K562 (cell line): Measurements from ENCODE around the gene NFKBIB. TPM values are rescaled to one million over a fixed set of nuclear protein-coding genes. Genes with fewer than 3 reads are reported as not detected.

Experiments used
- LARP7 ChIP-seq: fragments of 450-650 bp; IDR thresholded peaks from 2 replicates; pipeline ENCODE4 v1.6.1; 2016
- MYC ChIP-seq, 2 experiments: fragments of 250-450 bp in 1 of 2; sonication (Bioruptor Pico) in 1 of 2; IDR thresholded peaks; 2 replicates each; pipeline versions ENCODE4 v1.5.1 to v1.6.1; 2012 to 2021; ENCODE audit warnings: low read depth in 2 of 2, borderline replicate concordance in 1 of 2, improper control_type of control experiment in 1 of 2, low read length in 1 of 2, mild to moderate bottlenecking in 1 of 2, moderate library complexity in 1 of 2
- NFIX ChIP-seq: fragments of 250-450 bp; sonication (Bioruptor Pico); IDR thresholded peaks from 2 replicates; pipeline ENCODE4 v1.4.0; 2020; ENCODE audit warnings: low read depth, mild to moderate bottlenecking, moderate library complexity
- NR2C1 ChIP-seq, 2 experiments: fragments of 450-650 bp; IDR thresholded peaks; 2 replicates each; pipeline ENCODE4 v1.6.1; 2017; ENCODE audit warnings: mild to moderate bottlenecking in 2 of 2, antibody characterized with exemption in 1 of 2, inconsistent platforms in 1 of 2, missing compliant biosample characterization in 1 of 2, missing genetic modification characterization in 1 of 2
- SMARCB1 ChIP-seq: IDR thresholded peaks from 2 replicates; pipeline ENCODE4 v1.6.1; 2011; ENCODE audit warnings: improper control_type of control experiment, low read depth; ENCODE audit not compliant: insufficient read length
- ZNF175 ChIP-seq: fragments of 200-800 bp; sonication (Bioruptor generic); IDR thresholded peaks from 2 replicates; pipeline ENCODE4 v1.6.1; 2016; ENCODE audit warnings: low read depth, mild to moderate bottlenecking, missing genetic modification characterization, missing compliant biosample characterization
- ZNF263 ChIP-seq: sonication (generic); formaldehyde crosslinking; IDR thresholded peaks from 2 replicates; pipeline ENCODE4 v1.8.0; 2022; ENCODE audit warnings: mild to moderate bottlenecking, missing genetic modification reagents, borderline replicate concordance
- polyA plus RNA-seq, 8 experiments: library from polyadenylated mRNA; depleted of rRNA in 4 of 8; stranded (reverse) in 5 of 8; unstranded in 3 of 8; fragments of >200 nt; fragmentation: Nextera tagmentation in 2 of 8; fragmentation: Illumina TruSeq in 1 of 8; extraction: Ambion mirVana in 2 of 8; extraction: Trizol in 1 of 8; gene quantifications; 2 replicates each; pipeline versions ENCODE4 v1.2.1 to v1.2.3, GENCODE V29; 2011 to 2014; ENCODE audit warnings: inconsistent platforms in 1 of 8, missing spikeins in 1 of 8
- total RNA-seq, 7 experiments: library from RNA; depleted of rRNA in 6 of 7; stranded (reverse); fragments of >200 nt in 6 of 7; fragmentation: Illumina TruSeq in 2 of 7; extraction: Trizol in 2 of 7; gene quantifications; 2 replicates each; pipeline versions ENCODE4 v1.2.1 to v1.2.3, GENCODE V29; 2011 to 2021; ENCODE audit warnings: low replicate concordance in 1 of 7
- TF ChIP-seq, protein P1 (sequence below): fragments of 250-450 bp; sonication (Bioruptor Pico); IDR thresholded peaks from 2 replicates; pipeline ENCODE4 v1.4.0; 2020; ENCODE audit warnings: borderline replicate concordance
- TF ChIP-seq, protein P2 (sequence below): fragments of 250-450 bp; sonication (Bioruptor Pico); IDR thresholded peaks from 2 replicates; pipeline ENCODE4 v1.5.1; 2021; ENCODE audit warnings: mild to moderate bottlenecking
- TF ChIP-seq, protein P3 (sequence below): sonication (generic); formaldehyde crosslinking; IDR thresholded peaks from 2 replicates; pipeline ENCODE4 v1.8.1; 2023; ENCODE audit warnings: mild to moderate bottlenecking, missing genetic modification reagents
- TF ChIP-seq, protein P4 (sequence below): sonication (generic); formaldehyde crosslinking; IDR thresholded peaks from 2 replicates; pipeline ENCODE4 v1.8.0; 2022; ENCODE audit warnings: missing genetic modification reagents, mild to moderate bottlenecking, borderline replicate concordance
- TF ChIP-seq, protein P5 (sequence below): fragments of 250-450 bp; sonication (Bioruptor Pico); IDR thresholded peaks from 2 replicates; pipeline ENCODE4 v1.8.0; 2021; ENCODE audit warnings: moderate library complexity, mild to moderate bottlenecking, inconsistent platforms
- TF ChIP-seq, protein P6 (sequence below): fragments of 200-800 bp; sonication (Bioruptor generic); IDR thresholded peaks from 2 replicates; pipeline ENCODE4 v1.6.1; 2017; ENCODE audit warnings: missing genetic modification characterization, missing compliant biosample characterization

The NFKBIB gene
- total and polyA plus RNA-seq, 9 of the 15 experiments (the other 6 are each of a cell fraction or from before 2014, with no cell fraction given): 1.5 to 44.9 (median 10.4) TPM

DNA sequence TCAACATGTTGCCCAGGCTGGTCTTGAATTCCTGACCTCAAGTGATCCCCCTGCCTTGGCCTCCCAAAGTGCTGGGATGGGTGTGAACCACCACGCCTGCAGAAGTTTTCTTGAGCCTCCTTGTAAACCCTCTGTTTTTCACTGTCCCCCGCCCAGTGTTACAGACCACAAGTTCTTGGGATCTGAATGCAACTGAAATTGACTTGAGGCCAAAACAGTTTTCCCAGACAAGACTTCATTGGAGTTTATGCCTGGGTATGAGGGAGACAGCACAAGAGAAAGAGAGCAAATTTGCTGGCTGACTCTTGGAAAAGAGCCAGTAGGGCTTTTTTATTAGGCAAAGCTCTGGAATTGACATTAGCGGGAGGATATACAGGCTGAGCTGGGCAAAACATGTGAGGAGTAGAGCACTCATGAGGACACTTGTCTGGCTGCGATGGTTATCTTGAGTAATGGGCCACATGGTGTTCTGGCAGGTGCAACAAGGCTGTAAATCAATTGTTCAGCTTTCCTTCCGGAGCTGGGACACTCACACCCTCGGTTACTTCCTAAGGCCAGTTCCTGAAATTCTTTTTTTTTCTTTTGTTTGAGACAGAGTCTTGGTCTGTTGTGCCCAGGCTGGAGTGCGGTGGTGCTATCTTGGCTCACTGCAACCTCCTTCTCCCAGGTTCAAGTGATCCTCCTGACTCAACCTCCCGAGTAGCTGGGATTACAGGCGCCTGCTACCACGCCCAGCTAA is 37.3 kb upstream of the NFKBIB start (continued):
- TF ChIP-seq, protein P1, sequence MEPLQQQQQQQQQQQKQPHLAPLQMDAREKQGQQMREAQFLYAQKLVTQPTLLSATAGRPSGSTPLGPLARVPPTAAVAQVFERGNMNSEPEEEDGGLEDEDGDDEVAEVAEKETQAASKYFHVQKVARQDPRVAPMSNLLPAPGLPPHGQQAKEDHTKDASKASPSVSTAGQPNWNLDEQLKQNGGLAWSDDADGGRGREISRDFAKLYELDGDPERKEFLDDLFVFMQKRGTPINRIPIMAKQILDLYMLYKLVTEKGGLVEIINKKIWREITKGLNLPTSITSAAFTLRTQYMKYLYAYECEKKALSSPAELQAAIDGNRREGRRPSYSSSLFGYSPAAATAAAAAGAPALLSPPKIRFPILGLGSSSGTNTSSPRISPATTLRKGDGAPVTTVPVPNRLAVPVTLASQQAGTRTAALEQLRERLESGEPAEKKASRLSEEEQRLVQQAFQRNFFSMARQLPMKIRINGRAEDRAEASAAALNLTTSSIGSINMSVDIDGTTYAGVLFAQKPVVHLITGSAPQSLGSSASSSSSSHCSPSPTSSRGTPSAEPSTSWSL: no peak
- TF ChIP-seq NR2C1 (IDR thresholded peaks at IDR 0.05) (no peak), NR2C1 (tag; IDR thresholded peaks at IDR 0.05) (0 out of 2 replicates have a peak, but pooled peaks have one; percentile 46), SMARCB1 (no peak), LARP7 (no peak), ZNF263 (CRISPR knock-in tag) (peak; percentile 42; the same call in 1 of the 2 replicates), NFIX (CRISPR knock-in tag) (no peak), ZNF175 (CRISPR knock-in tag) (peak; percentile 71; the same call in 1 of the 2 replicates), MYC (IDR thresholded peaks at IDR 0.05; ENCODE audit: low read depth, low read length) (peak; percentile 99), MYC (CRISPR knock-in tag; IDR thresholded peaks at IDR 0.05; ENCODE audit: borderline replicate concordance, low read depth) (no peak)
- TF ChIP-seq, protein P2, sequence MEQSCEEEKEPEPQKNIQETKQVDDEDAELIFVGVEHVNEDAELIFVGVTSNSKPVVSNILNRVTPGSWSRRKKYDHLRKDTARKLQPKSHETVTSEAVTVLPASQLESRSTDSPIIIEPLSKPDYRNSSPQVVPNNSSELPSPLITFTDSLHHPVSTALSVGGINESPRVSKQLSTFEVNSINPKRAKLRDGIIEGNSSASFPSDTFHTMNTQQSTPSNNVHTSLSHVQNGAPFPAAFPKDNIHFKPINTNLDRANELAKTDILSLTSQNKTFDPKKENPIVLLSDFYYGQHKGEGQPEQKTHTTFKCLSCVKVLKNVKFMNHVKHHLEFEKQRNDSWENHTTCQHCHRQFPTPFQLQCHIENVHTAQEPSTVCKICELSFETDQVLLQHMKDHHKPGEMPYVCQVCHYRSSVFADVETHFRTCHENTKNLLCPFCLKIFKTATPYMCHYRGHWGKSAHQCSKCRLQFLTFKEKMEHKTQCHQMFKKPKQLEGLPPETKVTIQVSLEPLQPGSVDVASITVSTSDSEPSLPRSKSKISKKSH: no peak
- TF ChIP-seq, protein P3, sequence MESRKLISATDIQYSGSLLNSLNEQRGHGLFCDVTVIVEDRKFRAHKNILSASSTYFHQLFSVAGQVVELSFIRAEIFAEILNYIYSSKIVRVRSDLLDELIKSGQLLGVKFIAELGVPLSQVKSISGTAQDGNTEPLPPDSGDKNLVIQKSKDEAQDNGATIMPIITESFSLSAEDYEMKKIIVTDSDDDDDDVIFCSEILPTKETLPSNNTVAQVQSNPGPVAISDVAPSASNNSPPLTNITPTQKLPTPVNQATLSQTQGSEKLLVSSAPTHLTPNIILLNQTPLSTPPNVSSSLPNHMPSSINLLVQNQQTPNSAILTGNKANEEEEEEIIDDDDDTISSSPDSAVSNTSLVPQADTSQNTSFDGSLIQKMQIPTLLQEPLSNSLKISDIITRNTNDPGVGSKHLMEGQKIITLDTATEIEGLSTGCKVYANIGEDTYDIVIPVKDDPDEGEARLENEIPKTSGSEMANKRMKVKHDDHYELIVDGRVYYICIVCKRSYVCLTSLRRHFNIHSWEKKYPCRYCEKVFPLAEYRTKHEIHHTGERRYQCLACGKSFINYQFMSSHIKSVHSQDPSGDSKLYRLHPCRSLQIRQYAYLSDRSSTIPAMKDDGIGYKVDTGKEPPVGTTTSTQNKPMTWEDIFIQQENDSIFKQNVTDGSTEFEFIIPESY (CRISPR knock-in tag): no peak
- TF ChIP-seq, protein P4, sequence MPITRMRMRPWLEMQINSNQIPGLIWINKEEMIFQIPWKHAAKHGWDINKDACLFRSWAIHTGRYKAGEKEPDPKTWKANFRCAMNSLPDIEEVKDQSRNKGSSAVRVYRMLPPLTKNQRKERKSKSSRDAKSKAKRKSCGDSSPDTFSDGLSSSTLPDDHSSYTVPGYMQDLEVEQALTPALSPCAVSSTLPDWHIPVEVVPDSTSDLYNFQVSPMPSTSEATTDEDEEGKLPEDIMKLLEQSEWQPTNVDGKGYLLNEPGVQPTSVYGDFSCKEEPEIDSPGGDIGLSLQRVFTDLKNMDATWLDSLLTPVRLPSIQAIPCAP (CRISPR knock-in tag): no peak
- TF ChIP-seq, protein P5, sequence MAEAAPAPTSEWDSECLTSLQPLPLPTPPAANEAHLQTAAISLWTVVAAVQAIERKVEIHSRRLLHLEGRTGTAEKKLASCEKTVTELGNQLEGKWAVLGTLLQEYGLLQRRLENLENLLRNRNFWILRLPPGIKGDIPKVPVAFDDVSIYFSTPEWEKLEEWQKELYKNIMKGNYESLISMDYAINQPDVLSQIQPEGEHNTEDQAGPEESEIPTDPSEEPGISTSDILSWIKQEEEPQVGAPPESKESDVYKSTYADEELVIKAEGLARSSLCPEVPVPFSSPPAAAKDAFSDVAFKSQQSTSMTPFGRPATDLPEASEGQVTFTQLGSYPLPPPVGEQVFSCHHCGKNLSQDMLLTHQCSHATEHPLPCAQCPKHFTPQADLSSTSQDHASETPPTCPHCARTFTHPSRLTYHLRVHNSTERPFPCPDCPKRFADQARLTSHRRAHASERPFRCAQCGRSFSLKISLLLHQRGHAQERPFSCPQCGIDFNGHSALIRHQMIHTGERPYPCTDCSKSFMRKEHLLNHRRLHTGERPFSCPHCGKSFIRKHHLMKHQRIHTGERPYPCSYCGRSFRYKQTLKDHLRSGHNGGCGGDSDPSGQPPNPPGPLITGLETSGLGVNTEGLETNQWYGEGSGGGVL (CRISPR knock-in tag): no peak
- TF ChIP-seq, protein P6, sequence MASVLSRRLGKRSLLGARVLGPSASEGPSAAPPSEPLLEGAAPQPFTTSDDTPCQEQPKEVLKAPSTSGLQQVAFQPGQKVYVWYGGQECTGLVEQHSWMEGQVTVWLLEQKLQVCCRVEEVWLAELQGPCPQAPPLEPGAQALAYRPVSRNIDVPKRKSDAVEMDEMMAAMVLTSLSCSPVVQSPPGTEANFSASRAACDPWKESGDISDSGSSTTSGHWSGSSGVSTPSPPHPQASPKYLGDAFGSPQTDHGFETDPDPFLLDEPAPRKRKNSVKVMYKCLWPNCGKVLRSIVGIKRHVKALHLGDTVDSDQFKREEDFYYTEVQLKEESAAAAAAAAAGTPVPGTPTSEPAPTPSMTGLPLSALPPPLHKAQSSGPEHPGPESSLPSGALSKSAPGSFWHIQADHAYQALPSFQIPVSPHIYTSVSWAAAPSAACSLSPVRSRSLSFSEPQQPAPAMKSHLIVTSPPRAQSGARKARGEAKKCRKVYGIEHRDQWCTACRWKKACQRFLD (CRISPR knock-in tag): 0 out of 2 replicates have a peak, but pooled peaks have one; percentile 33
